ENCODE measurements around the gene CTXN2.

CTXN2 gene

GRCh38 chr15:48153526-48153925 lies 37.9 kb upstream of the CTXN2 start:
- CTCF ChIA-PET: no interaction called here
- TF ChIP-seq ZNF384 (IDR thresholded peaks at IDR 0.05) (no peak), TARDBP (IDR thresholded peaks at IDR 0.05) (no peak), FOXM1 (IDR thresholded peaks at IDR 0.05; ENCODE audit: borderline replicate concordance) (no peak), CTBP1 (IDR thresholded peaks at IDR 0.05; ENCODE audit: borderline replicate concordance) (no peak), SP1 (IDR thresholded peaks at IDR 0.05) (no peak), ELF4 (IDR thresholded peaks at IDR 0.05) (no peak), BHLHE40 (IDR thresholded peaks at IDR 0.05; ENCODE audit: borderline replicate concordance) (no peak), HDGF (IDR thresholded peaks at IDR 0.05; ENCODE audit: borderline replicate concordance) (no peak), FOXA1 (IDR thresholded peaks at IDR 0.05) (no peak), SUZ12 (IDR thresholded peaks at IDR 0.05) (no peak), LEF1 (IDR thresholded peaks at IDR 0.05; ENCODE audit: borderline replicate concordance) (no peak), L3MBTL2 (conservative IDR thresholded peaks at IDR 0.05) (no peak), ARNT (IDR thresholded peaks at IDR 0.05) (no peak), NFRKB (IDR thresholded peaks at IDR 0.05) (no peak), FOXK2 (IDR thresholded peaks at IDR 0.05) (no peak), PKNOX1 (IDR thresholded peaks at IDR 0.05) (no peak)
- no peak for DNase-seq (ENCODE audit: extremely low spot score)
- POLR2A ChIA-PET: no interaction called here

GRCh38 chr15:48168616-48169015 lies 22.8 kb upstream of the CTXN2 start:
- POLR2A ChIA-PET: no interaction called here
- DNase-seq (ENCODE audit: extremely low spot score): no peak
- CTCF ChIA-PET: no interaction called here
- TF ChIP-seq CTBP1 (IDR thresholded peaks at IDR 0.05; ENCODE audit: borderline replicate concordance): no peak
- no peak for TF ChIP-seq NFRKB (IDR thresholded peaks at IDR 0.05)
- TF ChIP-seq FOXK2 (IDR thresholded peaks at IDR 0.05): no peak
- TF ChIP-seq TARDBP (IDR thresholded peaks at IDR 0.05): no peak
- no peak for TF ChIP-seq ZNF384 (IDR thresholded peaks at IDR 0.05)
- TF ChIP-seq HDGF (IDR thresholded peaks at IDR 0.05; ENCODE audit: borderline replicate concordance): no peak
- no peak for TF ChIP-seq PKNOX1 (IDR thresholded peaks at IDR 0.05)
- no peak for TF ChIP-seq FOXM1 (IDR thresholded peaks at IDR 0.05; ENCODE audit: borderline replicate concordance)
- TF ChIP-seq ELF4 (IDR thresholded peaks at IDR 0.05): no peak
- no peak for TF ChIP-seq BHLHE40 (IDR thresholded peaks at IDR 0.05; ENCODE audit: borderline replicate concordance)
- TF ChIP-seq ARNT (IDR thresholded peaks at IDR 0.05): no peak
- no peak for TF ChIP-seq FOXA1 (IDR thresholded peaks at IDR 0.05)

- TF ChIP-seq SP1 (IDR thresholded peaks at IDR 0.05): no peak
- TF ChIP-seq HDGF (IDR thresholded peaks at IDR 0.05; ENCODE audit: borderline replicate concordance): no peak
- no peak for TF ChIP-seq CTBP1 (IDR thresholded peaks at IDR 0.05; ENCODE audit: borderline replicate concordance)
- no peak for TF ChIP-seq SUZ12 (IDR thresholded peaks at IDR 0.05)
- no peak for TF ChIP-seq LEF1 (IDR thresholded peaks at IDR 0.05; ENCODE audit: borderline replicate concordance)
- no peak for TF ChIP-seq ELF4 (IDR thresholded peaks at IDR 0.05)
- TF ChIP-seq FOXA1 (IDR thresholded peaks at IDR 0.05): no peak
- TF ChIP-seq TARDBP (IDR thresholded peaks at IDR 0.05): no peak
- TF ChIP-seq PKNOX1 (IDR thresholded peaks at IDR 0.05): no peak
- TF ChIP-seq FOXK2 (IDR thresholded peaks at IDR 0.05): no peak
- TF ChIP-seq BHLHE40 (IDR thresholded peaks at IDR 0.05; ENCODE audit: borderline replicate concordance): no peak
- TF ChIP-seq ZNF384 (IDR thresholded peaks at IDR 0.05): no peak
- TF ChIP-seq FOXM1 (IDR thresholded peaks at IDR 0.05; ENCODE audit: borderline replicate concordance): no peak
- ChIA-PET CTCF (no interaction called here), POLR2A (no interaction called here)
- DNase-seq (ENCODE audit: extremely low spot score): no peak
Observed at GRCh38 chr15:48170981-48171380, 20.5 kb upstream of the CTXN2 start.

GRCh38 chr15:48175126-48175525 lies 16.3 kb upstream of the CTXN2 start:
- TF ChIP-seq HDGF (IDR thresholded peaks at IDR 0.05; ENCODE audit: borderline replicate concordance) (no peak), L3MBTL2 (conservative IDR thresholded peaks at IDR 0.05) (no peak), TARDBP (IDR thresholded peaks at IDR 0.05) (no peak), CTBP1 (IDR thresholded peaks at IDR 0.05; ENCODE audit: borderline replicate concordance) (no peak), LEF1 (IDR thresholded peaks at IDR 0.05; ENCODE audit: borderline replicate concordance) (no peak), FOXM1 (IDR thresholded peaks at IDR 0.05; ENCODE audit: borderline replicate concordance) (no peak), BHLHE40 (IDR thresholded peaks at IDR 0.05; ENCODE audit: borderline replicate concordance) (no peak), PKNOX1 (IDR thresholded peaks at IDR 0.05) (no peak), FOXK2 (IDR thresholded peaks at IDR 0.05) (no peak), ARNT (IDR thresholded peaks at IDR 0.05) (no peak), ZNF384 (IDR thresholded peaks at IDR 0.05) (no peak), SUZ12 (IDR thresholded peaks at IDR 0.05) (no peak)
- POLR2A ChIA-PET: no interaction called here
- CTCF ChIA-PET: no interaction called here
- no peak for DNase-seq (ENCODE audit: extremely low spot score)

GRCh38 chr15:48176112-48176511 lies 15.4 kb upstream of the CTXN2 start:
- no peak for DNase-seq (ENCODE audit: extremely low spot score)
- POLR2A ChIA-PET: no interaction called here
- TF ChIP-seq SUZ12 (IDR thresholded peaks at IDR 0.05) (no peak), BHLHE40 (IDR thresholded peaks at IDR 0.05; ENCODE audit: borderline replicate concordance) (no peak), FOXM1 (IDR thresholded peaks at IDR 0.05; ENCODE audit: borderline replicate concordance) (no peak), FOXK2 (IDR thresholded peaks at IDR 0.05) (no peak), PKNOX1 (IDR thresholded peaks at IDR 0.05) (no peak), ZNF384 (IDR thresholded peaks at IDR 0.05) (no peak), CTBP1 (IDR thresholded peaks at IDR 0.05; ENCODE audit: borderline replicate concordance) (no peak), LEF1 (IDR thresholded peaks at IDR 0.05; ENCODE audit: borderline replicate concordance) (no peak), ARNT (IDR thresholded peaks at IDR 0.05) (no peak), TARDBP (IDR thresholded peaks at IDR 0.05) (no peak), ELF4 (IDR thresholded peaks at IDR 0.05) (no peak), L3MBTL2 (conservative IDR thresholded peaks at IDR 0.05) (no peak)
- CTCF ChIA-PET: no interaction called here

Measured in HEK293T (cell line).